Liver (tissue), 9 donors: ENCODE results near the gene FAM209B. TPM values are rescaled to one million over a fixed set of nuclear protein-coding genes. Genes with fewer than 3 reads are reported as not detected.

Experiments
- DNase-seq: peaks from one replicate; pipeline ENCODE4 v3.0.0-alpha.2; 2017; ENCODE audit warnings: low spot score
- H3K27ac ChIP-seq, 2 donors: one replicate each; pipeline ENCODE4 v1.7.0; 2013; ENCODE audit warnings: inconsistent platforms in 2 of 2, low read length in 2 of 2, control low read depth in 1 of 2, low read depth in 1 of 2, mild to moderate bottlenecking in 1 of 2
- H3K27me3 ChIP-seq, 4 donors: one replicate each; pipeline versions ENCODE4 v1.6.1 to v1.7.0; 2013; ENCODE audit warnings: low read length in 3 of 4, inconsistent platforms in 1 of 4, mild to moderate bottlenecking in 1 of 4, moderate library complexity in 1 of 4; ENCODE audit not compliant: control insufficient read depth in 4 of 4, insufficient read depth in 4 of 4
- H3K36me3 ChIP-seq, 4 donors: one replicate each; pipeline versions ENCODE4 v1.6.1 to v1.7.0; 2013; ENCODE audit warnings: low read length in 3 of 4, mild to moderate bottlenecking in 3 of 4, low read depth in 1 of 4, moderate library complexity in 1 of 4; ENCODE audit not compliant: control insufficient read depth in 4 of 4, insufficient read depth in 3 of 4
- H3K4me1 ChIP-seq, 4 donors: one replicate each; pipeline versions ENCODE4 v1.6.1 to v1.7.0; 2013; ENCODE audit warnings: low read length in 3 of 4, mild to moderate bottlenecking in 3 of 4, moderate library complexity in 1 of 4; ENCODE audit not compliant: control insufficient read depth in 4 of 4, insufficient read depth in 4 of 4
- H3K4me3 ChIP-seq, 3 donors: one replicate each; pipeline versions ENCODE4 v1.6.1 to v1.7.0; 2013; ENCODE audit warnings: low read length in 3 of 3, control low read depth in 1 of 3, low read depth in 1 of 3, mild to moderate bottlenecking in 1 of 3
- H3K9ac ChIP-seq, 2 donors: one replicate each; pipeline ENCODE4 v1.7.0; 2013; ENCODE audit warnings: low read length in 2 of 2, mild to moderate bottlenecking in 2 of 2, moderate library complexity in 2 of 2, control low read depth in 1 of 2, low read depth in 1 of 2
- H3K9me3 ChIP-seq, 4 donors: one replicate each; pipeline versions ENCODE4 v1.6.1 to v1.7.0; 2013; ENCODE audit warnings: low read length in 3 of 4; ENCODE audit not compliant: control insufficient read depth in 4 of 4
- EGR1 ChIP-seq, 2 donors: IDR thresholded peaks; 2 replicates each; pipeline ENCODE4 v1.6.1; 2016 to 2018; ENCODE audit warnings: antibody characterized with exemption in 2 of 2, low read depth in 2 of 2
- FOXA1 ChIP-seq: IDR thresholded peaks from 2 replicates; pipeline ENCODE4 v1.6.1; 2016; ENCODE audit warnings: antibody characterized with exemption
- FOXA2 ChIP-seq: IDR thresholded peaks from 2 replicates; pipeline ENCODE4 v1.6.1; 2016; ENCODE audit warnings: antibody characterized with exemption
- GABPA ChIP-seq, 2 donors: IDR thresholded peaks in 1 of 2; conservative IDR thresholded peaks in 1 of 2; 2 replicates each; pipeline ENCODE4 v1.6.1; 2016; ENCODE audit warnings: antibody characterized with exemption in 2 of 2, mild to moderate bottlenecking in 1 of 2, moderate library complexity in 1 of 2
- HNF4A ChIP-seq, 2 donors: conservative IDR thresholded peaks; 2 replicates each; pipeline ENCODE4 v1.6.1; 2016; ENCODE audit warnings: antibody characterized with exemption in 2 of 2, mild to moderate bottlenecking in 2 of 2
- HNF4G ChIP-seq: IDR thresholded peaks from 2 replicates; pipeline ENCODE4 v1.6.1; 2016; ENCODE audit warnings: antibody characterized with exemption
- JUND ChIP-seq, 2 donors: IDR thresholded peaks; 2 replicates each; pipeline ENCODE4 v1.6.1; 2016; ENCODE audit warnings: antibody characterized with exemption in 2 of 2
- NR2F2 ChIP-seq: IDR thresholded peaks from 2 replicates; pipeline ENCODE4 v1.6.1; 2016; ENCODE audit warnings: antibody characterized with exemption
- RAD21 ChIP-seq, 2 donors: IDR thresholded peaks; 2 replicates each; pipeline ENCODE4 v1.6.1; 2016; ENCODE audit warnings: antibody characterized with exemption in 2 of 2, mild to moderate bottlenecking in 2 of 2
- RXRA ChIP-seq, 2 donors: IDR thresholded peaks; 2 replicates each; pipeline ENCODE4 v1.6.1; 2017 to 2018; ENCODE audit warnings: antibody characterized with exemption in 2 of 2, mild to moderate bottlenecking in 1 of 2
- SP1 ChIP-seq: IDR thresholded peaks from 2 replicates; pipeline ENCODE4 v1.6.1; 2018; ENCODE audit warnings: antibody characterized with exemption, mild to moderate bottlenecking
- TAF1 ChIP-seq: conservative IDR thresholded peaks from 2 replicates; pipeline ENCODE4 v1.6.1; 2016; ENCODE audit warnings: antibody characterized with exemption, mild to moderate bottlenecking
- YY1 ChIP-seq: IDR thresholded peaks from 2 replicates; pipeline ENCODE4 v1.6.1; 2016; ENCODE audit warnings: antibody characterized with exemption, mild to moderate bottlenecking
- WGBS: extraction: QIAGEN DNeasy Blood & Tissue Kit; methylation state at CpG from one replicate; pipeline ENCODE4 v1.1.7; 2013; 5-methylcytosine and 5-hydroxymethylcytosine counted together
- polyA plus RNA-seq, 2 donors: library from polyadenylated mRNA; stranded (reverse) in 1 of 2; unstranded in 1 of 2; fragments of 200-250 nt in 1 of 2; fragments of >200 nt in 1 of 2; fragmentation: Nextera tagmentation in 1 of 2; extraction: Ambion mirVana in 1 of 2; gene quantifications; one replicate each; pipeline versions ENCODE4 v1.2.1 to v1.2.3, GENCODE V29; 2013 to 2015
- total RNA-seq, 2 donors: library from RNA; depleted of rRNA; stranded (reverse); fragments of >200 nt; gene quantifications; one replicate each; pipeline ENCODE4 v1.2.3, GENCODE V29; 2014
- TF ChIP-seq, protein P1 (sequence below): IDR thresholded peaks from 2 replicates; pipeline ENCODE4 v1.6.1; 2016; ENCODE audit warnings: antibody characterized with exemption
- TF ChIP-seq, protein P2 (sequence below): IDR thresholded peaks from 2 replicates; pipeline ENCODE4 v1.6.1; 2016; ENCODE audit warnings: antibody characterized with exemption
- TF ChIP-seq, protein P3 (sequence below): IDR thresholded peaks from 2 replicates; pipeline ENCODE4 v1.6.1; 2016; ENCODE audit warnings: antibody characterized with exemption, mild to moderate bottlenecking
- TF ChIP-seq, protein P4 (sequence below): fragments of 150-350 bp; IDR thresholded peaks from 2 replicates; pipeline ENCODE4 v1.5.1; 2017; ENCODE audit warnings: improper control_type of control experiment, low read depth, low read length; ENCODE audit not compliant: missing input control
- TF ChIP-seq, protein P5 (sequence below): IDR thresholded peaks from 2 replicates; pipeline ENCODE4 v1.6.1; 2016; ENCODE audit warnings: antibody characterized with exemption
- donor health status: healthy.
- donor health status: healthy.
- donor health status: healthy.
- donor health status: healthy.
- donor health status: healthy.

The FAM209B gene
- total and polyA plus RNA-seq, 4 donors = 0.38 TPM; not detected in 3

DNA sequence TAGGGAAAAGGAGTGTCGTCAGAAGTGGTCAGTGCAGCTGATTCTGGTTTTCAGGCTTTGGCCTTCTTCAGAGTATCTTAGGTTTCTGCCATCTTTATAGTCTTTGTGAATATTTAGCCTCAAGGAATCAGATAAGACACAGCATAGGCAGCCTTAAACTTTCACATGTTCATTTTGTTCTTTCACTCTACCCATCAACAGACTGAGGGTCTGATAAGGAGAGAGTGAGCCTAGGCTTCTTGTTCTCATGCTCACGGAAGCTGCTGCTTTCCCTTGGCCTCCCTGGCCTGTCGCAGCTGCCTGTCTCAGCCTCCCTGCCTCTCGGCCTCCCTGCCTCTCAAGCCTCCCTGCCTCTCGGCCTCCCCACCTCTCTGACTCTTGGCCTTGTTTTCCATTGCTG lies 44.5 kb upstream of the FAM209B start:
- 98% methylated on average over 5 of the region's 5 CpGs for WGBS
- no peaks in the 10 kb centered on the region for H3K4me1 ChIP-seq
- no peak for DNase-seq
- no peaks in the 10 kb centered on the region for H3K27me3 ChIP-seq
- no peaks in the 10 kb centered on the region for H3K9me3 ChIP-seq
- H3K9ac ChIP-seq = no peak overlapping the region
- peaks cover 12 to 60% (median 37%) of the 10 kb centered on the region in 4 donors for H3K36me3 ChIP-seq
- H3K27ac ChIP-seq = no peak overlapping the region
- TF ChIP-seq NR2F2 = no peak
- TF ChIP-seq, protein P1, sequence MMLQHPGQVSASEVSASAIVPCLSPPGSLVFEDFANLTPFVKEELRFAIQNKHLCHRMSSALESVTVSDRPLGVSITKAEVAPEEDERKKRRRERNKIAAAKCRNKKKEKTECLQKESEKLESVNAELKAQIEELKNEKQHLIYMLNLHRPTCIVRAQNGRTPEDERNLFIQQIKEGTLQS = no peak
- TF ChIP-seq, protein P2, sequence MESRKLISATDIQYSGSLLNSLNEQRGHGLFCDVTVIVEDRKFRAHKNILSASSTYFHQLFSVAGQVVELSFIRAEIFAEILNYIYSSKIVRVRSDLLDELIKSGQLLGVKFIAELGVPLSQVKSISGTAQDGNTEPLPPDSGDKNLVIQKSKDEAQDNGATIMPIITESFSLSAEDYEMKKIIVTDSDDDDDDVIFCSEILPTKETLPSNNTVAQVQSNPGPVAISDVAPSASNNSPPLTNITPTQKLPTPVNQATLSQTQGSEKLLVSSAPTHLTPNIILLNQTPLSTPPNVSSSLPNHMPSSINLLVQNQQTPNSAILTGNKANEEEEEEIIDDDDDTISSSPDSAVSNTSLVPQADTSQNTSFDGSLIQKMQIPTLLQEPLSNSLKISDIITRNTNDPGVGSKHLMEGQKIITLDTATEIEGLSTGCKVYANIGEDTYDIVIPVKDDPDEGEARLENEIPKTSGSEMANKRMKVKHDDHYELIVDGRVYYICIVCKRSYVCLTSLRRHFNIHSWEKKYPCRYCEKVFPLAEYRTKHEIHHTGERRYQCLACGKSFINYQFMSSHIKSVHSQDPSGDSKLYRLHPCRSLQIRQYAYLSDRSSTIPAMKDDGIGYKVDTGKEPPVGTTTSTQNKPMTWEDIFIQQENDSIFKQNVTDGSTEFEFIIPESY = no peak
- TF ChIP-seq JUND (IDR thresholded peaks at IDR 0.05) = no peak
- TF ChIP-seq EGR1 (IDR thresholded peaks at IDR 0.05; ENCODE audit: low read depth in 2 of 2) = no peak
- TF ChIP-seq, protein P3, sequence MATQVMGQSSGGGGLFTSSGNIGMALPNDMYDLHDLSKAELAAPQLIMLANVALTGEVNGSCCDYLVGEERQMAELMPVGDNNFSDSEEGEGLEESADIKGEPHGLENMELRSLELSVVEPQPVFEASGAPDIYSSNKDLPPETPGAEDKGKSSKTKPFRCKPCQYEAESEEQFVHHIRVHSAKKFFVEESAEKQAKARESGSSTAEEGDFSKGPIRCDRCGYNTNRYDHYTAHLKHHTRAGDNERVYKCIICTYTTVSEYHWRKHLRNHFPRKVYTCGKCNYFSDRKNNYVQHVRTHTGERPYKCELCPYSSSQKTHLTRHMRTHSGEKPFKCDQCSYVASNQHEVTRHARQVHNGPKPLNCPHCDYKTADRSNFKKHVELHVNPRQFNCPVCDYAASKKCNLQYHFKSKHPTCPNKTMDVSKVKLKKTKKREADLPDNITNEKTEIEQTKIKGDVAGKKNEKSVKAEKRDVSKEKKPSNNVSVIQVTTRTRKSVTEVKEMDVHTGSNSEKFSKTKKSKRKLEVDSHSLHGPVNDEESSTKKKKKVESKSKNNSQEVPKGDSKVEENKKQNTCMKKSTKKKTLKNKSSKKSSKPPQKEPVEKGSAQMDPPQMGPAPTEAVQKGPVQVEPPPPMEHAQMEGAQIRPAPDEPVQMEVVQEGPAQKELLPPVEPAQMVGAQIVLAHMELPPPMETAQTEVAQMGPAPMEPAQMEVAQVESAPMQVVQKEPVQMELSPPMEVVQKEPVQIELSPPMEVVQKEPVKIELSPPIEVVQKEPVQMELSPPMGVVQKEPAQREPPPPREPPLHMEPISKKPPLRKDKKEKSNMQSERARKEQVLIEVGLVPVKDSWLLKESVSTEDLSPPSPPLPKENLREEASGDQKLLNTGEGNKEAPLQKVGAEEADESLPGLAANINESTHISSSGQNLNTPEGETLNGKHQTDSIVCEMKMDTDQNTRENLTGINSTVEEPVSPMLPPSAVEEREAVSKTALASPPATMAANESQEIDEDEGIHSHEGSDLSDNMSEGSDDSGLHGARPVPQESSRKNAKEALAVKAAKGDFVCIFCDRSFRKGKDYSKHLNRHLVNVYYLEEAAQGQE = no peak
- no peak for TF ChIP-seq SP1
- no peak for TF ChIP-seq GABPA (IDR thresholded peaks at IDR 0.05 in 1 of 2, conservative IDR thresholded peaks at IDR 0.05 in 1 of 2)
- TF ChIP-seq FOXA2 = no peak
- TF ChIP-seq, protein P4, sequence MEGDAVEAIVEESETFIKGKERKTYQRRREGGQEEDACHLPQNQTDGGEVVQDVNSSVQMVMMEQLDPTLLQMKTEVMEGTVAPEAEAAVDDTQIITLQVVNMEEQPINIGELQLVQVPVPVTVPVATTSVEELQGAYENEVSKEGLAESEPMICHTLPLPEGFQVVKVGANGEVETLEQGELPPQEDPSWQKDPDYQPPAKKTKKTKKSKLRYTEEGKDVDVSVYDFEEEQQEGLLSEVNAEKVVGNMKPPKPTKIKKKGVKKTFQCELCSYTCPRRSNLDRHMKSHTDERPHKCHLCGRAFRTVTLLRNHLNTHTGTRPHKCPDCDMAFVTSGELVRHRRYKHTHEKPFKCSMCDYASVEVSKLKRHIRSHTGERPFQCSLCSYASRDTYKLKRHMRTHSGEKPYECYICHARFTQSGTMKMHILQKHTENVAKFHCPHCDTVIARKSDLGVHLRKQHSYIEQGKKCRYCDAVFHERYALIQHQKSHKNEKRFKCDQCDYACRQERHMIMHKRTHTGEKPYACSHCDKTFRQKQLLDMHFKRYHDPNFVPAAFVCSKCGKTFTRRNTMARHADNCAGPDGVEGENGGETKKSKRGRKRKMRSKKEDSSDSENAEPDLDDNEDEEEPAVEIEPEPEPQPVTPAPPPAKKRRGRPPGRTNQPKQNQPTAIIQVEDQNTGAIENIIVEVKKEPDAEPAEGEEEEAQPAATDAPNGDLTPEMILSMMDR = no peak
- TF ChIP-seq TAF1 = no peak
- no peak for TF ChIP-seq RXRA (IDR thresholded peaks at IDR 0.05)
- TF ChIP-seq HNF4A (conservative IDR thresholded peaks at IDR 0.05) = no peak
- no peak for TF ChIP-seq YY1
- TF ChIP-seq RAD21 (IDR thresholded peaks at IDR 0.05) = no peak
- no peak for TF ChIP-seq HNF4G
- TF ChIP-seq, protein P5, sequence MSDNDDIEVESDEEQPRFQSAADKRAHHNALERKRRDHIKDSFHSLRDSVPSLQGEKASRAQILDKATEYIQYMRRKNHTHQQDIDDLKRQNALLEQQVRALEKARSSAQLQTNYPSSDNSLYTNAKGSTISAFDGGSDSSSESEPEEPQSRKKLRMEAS = no peak
- H3K4me3 ChIP-seq = no peak overlapping the region

DNA sequence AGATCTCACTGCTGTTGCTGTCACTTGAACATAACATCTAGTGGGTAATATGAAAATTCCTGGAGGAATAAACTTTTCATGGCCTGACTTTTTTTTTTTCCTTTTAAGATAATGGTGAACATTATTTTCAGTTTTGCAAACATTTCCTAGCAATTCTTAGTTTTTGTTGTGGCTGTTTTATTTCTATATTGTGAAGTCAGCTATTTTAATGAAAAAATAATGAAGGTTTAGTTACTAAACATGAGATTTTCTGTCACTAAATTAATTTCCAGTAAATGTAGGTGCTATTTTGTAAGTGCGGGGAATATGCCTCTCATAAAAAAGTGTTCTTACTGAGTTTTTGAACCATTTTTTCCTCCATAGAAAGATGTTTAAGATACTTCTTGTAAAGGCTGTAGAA lies 31.9 kb upstream of the FAM209B start:
- Histone ChIP-seq H3K4me1 (no peaks in the 10 kb centered on the region), H3K36me3 (peaks cover 1 to 14% (median 7%) of the 10 kb centered on the region in 4 donors), H3K27me3 (no peaks in the 10 kb centered on the region), H3K9ac (no peak overlapping the region), H3K27ac (no peak overlapping the region), H3K9me3 (no peaks in the 10 kb centered on the region), H3K4me3 (no peak overlapping the region)
- no peak for DNase-seq
- WGBS = 99% methylated on average over 1 of the region's 1 CpG
- TF ChIP-seq, protein P1 = no peak
- TF ChIP-seq, protein P2 = no peak
- TF ChIP-seq RXRA (IDR thresholded peaks at IDR 0.05) = no peak
- no peak for TF ChIP-seq FOXA1
- no peak for TF ChIP-seq GABPA (IDR thresholded peaks at IDR 0.05 in 1 of 2, conservative IDR thresholded peaks at IDR 0.05 in 1 of 2)
- TF ChIP-seq HNF4G = no peak
- TF ChIP-seq JUND (IDR thresholded peaks at IDR 0.05) = no peak
- TF ChIP-seq RAD21 (IDR thresholded peaks at IDR 0.05) = no peak
- TF ChIP-seq HNF4A (conservative IDR thresholded peaks at IDR 0.05) = no peak
- no peak for TF ChIP-seq EGR1 (IDR thresholded peaks at IDR 0.05; ENCODE audit: low read depth in 2 of 2)
- TF ChIP-seq, protein P3 = no peak
- TF ChIP-seq TAF1 = no peak
